HG03432 (cell line): ENCODE data around the gene ENTPD5.
"Not testable (repeated sequence)": the region's sequence is repeated elsewhere in the genome, so short reads cannot be mapped to it uniquely, and the experiment has no call there.

Experiments
- ATAC-seq: cut with Tn5 transposase; IDR thresholded peaks from one replicate; pipeline ENCODE4 v1.9.1; 2021; ENCODE audit warnings: mild to moderate bottlenecking, moderate library complexity; ENCODE audit not compliant: unreplicated experiment

ENTPD5 gene

DNA sequence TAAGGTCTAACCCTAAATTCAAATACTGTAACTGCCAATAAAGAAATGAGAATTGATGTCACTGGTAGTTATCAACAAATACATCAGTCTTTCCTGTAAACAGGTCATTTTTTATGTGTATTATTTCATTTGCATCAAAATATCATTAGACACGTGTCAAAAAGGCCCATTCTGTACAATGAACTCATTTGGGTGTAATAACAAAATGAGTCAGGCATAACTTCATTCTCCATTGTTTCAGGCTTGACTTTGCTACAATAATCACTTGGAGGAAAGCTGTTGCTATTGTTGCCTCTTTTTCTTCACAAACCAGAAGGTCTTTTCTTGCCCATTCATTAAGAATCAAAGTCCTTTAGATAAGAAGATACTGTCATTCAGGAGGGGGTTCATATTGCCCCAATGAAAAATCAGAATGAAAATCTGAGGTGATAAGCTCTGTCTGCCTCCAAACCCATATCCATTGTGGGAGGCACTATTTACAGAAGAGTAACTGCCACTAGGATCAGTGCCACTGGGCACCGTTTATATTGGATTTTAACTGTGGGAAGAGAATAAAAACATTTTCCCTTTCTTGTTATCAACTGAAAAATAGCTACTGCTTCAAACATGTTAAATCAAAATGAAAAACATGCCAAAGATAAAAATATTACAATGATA is 10.1 kb downstream of the ENTPD5 start:
- no peak for ATAC-seq

DNA sequence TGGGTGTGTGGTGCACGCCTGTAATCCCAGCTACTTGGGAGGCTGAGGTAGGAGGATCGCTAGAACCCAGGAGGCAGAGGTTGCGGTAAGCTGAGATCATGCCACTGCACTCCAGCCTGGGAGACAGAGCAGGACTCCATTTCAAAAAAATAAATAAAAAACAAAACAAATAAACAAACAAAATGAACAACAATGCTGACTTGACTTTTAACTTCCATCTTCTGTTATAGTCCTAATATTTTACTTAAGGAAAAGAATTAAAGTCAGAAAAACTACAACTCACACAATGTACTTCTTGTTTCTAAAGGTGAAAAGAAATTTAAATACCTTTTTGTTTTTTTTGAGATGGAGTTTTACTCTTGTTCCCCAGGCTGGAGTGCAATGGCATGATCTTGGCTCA is 13.4 kb downstream of the ENTPD5 start:
- not testable (repeated sequence) for ATAC-seq

DNA sequence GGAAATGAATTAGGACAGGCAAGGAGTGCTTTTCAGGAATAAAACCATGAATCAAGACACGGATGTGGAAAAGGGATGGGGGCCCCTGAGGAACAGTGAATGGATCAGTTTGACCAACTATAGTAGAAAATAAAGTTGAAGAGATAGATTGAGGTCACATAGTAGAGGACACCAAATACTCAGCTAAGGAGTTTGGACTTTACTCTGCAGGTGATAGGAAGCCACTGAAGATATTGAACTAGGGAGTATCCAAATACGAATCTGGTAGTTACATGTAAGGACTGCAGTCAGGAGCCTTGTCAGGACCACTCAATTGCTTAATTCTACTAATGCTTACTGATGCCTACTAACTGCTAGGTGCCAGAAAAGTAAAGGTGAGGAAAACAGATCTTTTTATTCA is 20.4 kb downstream of the ENTPD5 start:
- no peak for ATAC-seq

DNA sequence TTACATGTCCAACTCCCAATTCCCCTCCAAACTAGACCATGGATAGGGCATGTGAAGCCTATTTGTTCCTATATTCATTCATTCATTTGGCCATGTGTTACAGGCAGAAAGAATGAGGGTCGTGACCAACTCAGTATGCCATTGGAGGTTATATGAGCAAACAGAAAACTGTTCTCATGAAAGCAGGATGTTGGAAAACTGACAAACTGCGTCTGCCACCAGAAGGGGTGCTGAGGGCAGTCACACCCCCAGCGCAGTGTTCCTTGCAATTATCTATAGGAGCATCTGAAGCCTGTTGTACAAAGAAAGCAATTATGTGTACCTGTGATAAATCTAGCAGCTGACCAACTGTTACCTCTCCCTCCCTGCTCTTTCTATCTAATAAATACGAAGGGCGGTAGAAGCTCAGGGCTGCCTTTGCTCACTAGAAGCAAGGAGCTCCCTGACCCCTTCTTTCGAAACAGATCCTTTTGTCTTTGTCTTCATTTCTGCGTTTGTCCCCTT is 21.1 kb downstream of the ENTPD5 start:
- no peak for ATAC-seq

DNA sequence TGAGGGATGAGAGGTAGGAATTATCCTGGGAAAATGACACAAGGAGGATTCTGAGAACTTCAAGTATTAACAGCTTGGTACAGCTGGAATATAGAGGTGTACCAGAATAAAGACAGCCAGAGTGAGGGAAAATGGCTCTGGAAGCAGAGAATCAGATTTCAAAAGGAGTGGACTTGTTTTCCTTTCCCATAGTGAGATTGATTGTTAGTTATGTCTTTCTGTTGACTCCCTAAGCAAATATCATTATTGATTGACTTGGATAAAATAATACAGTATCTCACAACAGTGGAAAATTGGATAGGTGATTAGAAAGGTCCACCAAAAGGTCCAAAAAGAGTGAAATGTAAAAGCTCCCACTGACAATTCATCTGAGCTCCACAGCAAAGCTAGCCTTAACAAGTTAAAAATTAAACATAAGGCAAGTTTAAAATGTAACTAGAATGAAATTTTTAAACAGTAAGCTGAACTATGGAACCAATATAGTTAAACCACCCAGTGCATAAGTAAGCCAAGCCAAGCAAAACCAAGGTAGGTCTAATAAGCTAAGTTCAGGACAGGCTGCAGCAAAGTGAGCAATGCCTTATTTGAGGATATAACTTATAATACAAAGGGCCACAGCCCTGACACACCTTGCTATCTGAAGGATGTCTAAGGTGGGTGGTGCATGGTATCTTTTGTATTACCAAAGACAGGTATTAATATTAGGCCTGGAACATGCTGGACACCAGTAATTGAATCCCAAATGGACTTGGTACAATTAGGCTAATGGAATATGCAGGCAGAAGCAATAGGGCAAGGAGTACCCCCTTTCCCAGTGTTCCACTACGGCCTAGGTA is 21.8 kb downstream of the ENTPD5 start:
- ATAC-seq, result no peak

DNA sequence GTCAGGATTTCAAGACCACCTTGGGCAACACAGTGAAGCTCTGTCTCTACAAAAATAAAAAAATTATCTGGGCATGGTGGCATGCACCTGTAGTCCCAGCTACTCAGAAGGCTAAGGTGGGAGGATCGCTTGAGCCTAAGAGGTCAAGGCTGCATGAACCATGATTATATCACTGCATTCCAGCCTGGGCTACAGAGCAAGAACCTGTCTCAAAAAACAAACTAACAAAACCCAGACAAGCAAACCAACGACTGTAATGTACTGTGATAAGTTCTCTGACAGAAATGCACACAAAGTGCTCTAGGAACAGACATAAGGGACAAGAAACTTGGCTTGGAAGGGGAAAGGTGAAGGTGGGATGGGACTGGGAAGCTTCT is 22.4 kb downstream of the ENTPD5 start:
- no peak for ATAC-seq

DNA sequence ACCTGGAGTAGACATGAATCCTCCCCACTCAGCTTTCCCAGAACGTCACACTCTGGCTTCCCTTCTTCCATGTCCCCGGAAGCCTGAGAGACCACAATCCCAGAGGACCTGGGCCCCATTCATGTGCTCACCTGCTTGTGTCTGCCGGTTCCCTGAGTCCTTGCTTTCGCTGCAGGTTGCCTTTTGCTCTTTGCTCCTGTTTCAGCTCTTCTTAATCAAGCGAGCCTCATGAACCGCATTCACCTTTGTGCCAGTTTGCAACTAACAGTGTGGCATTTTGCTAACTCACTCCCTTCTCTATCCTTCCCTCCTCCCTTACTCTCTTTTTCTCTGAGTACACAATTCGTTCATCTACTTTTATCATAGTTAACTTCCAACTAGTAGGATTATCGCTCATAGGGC is 23.1 kb downstream of the ENTPD5 start:
- no peak for ATAC-seq

DNA sequence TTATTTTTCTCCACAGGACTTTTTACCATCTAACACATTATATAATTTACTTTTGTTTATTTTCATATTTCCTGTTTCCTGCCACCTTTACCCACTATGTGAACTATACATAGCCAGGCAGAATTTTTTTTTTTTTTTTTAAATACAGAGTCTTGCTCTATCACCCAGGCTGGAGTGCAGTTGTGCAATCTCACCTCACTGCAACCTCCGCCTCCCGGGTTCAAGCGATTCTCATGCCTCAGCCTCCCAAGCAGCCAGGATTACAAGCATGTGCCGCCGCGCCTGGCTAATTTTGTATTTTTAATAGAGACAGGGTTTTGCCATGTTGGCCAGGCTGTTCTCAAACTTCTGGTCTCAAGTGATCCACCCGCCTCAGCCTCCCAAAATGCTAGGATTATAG is 24.2 kb downstream of the ENTPD5 start:
- not testable (repeated sequence) for ATAC-seq

DNA sequence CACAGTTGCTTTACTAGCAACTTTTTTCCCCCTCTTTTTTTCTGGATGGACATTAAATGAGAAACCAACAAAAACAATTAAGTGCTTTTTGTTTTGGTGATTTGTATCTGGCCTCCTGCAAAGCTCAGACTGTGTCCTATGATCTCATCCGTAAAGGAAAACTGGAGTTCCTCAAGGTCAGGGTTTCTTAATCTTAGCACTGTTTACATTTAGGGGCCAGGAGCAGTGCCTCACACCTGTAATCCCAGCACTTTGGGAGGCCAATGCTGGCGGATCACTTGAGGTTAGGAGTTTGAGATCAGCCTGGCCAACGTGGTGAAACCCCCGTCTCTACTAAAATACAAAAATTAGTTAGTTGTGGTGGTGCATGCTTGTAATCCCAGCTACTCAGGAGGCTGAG is 28.0 kb downstream of the ENTPD5 start:
- ATAC-seq, result no peak

DNA sequence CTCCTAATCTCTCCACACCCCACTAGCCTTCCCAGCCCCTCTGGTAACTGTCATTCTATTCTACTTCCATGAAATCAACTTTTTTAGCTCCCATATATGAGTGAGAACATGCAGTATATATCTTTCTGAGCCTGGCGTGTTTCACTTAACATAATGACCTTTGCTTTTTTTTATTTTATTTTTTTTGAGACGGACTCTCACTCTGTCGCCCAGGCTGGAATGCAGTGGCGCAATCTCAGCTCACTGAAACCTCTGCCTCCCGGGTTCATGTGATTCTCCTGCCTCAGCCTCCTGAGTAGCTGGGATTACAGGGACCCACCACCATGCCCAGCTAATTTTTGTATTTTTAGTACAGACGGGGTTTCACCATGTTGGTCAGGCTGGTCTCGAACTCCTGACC is 30.4 kb downstream of the ENTPD5 start:
- ATAC-seq, result not testable (repeated sequence)

DNA sequence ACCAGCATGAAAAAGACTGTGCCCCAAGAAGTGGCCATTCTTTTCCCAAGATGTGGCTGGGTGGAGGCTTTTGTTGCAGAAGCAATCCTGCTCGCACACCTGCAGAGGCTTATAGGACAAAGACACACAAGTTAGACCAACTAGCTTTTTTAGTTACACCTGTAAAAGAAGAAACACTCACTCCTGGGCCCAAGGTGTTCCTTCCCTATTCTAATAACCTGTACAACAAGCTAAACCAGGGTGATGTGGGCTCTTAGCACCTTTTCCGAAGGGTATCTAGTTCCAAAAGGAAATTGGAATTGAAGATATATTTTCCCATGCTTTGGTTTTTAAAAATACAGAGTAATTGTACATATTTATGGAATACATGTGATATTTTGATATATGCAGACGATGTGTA is 31.0 kb downstream of the ENTPD5 start:
- ATAC-seq, result no peak

DNA sequence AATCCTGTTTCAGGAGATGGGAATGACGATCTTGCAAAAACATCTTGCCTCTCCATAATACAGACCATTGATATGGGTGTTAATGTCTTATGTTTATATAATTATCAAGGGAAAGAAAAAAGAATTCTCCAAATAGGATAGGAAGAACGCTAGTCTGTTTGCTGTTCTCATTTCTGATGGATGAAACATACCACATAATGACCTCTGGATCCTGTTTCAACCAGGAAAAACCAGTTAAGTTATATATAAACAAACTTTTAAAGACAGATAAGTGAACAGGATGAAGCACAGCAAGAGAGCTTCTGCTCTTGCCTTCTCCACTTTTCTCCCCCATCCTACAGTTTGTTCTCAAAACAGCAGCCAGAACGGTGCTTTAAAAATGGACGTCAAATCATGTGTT is 41.2 kb downstream of the ENTPD5 start:
- no peak for ATAC-seq

DNA sequence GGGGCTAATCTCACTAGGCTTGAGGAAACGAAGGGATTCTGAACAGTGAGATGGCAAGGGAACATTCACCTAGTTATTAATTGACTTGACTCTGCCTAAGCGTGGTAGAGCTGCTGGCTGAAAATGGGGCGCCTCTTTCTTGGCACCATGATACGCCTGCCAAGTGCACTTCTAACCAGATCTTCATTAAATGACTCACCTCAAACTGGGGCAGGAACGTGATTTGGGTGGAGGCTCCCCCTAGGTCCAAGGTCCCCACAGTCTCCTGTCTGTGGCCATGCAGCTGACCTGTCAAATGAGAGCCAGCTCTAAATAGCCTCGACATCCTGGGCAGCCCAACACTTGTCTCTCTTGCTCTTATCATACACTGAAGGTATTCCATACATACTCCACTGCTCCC is 43.0 kb downstream of the ENTPD5 start:
- no peak for ATAC-seq

DNA sequence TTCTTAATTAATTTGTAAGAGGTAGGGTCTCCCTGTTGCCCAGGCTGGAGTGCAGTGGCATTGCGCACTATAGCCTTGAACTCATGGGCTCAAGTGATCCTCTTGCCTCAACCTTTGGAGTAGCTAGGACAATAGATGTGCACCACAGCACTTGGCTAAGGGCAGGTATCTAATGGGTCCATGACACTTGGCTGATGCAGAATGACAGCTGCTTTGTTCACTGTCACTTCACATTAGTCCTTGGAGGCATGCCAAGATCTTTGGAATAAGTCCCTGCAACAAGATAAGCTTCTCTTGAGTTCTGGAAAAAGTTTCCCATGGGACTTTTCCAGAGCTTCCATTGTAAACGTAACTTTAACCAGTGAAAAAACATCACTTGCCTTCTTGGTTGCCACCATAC is 45.6 kb downstream of the ENTPD5 start:
- no peak for ATAC-seq

DNA sequence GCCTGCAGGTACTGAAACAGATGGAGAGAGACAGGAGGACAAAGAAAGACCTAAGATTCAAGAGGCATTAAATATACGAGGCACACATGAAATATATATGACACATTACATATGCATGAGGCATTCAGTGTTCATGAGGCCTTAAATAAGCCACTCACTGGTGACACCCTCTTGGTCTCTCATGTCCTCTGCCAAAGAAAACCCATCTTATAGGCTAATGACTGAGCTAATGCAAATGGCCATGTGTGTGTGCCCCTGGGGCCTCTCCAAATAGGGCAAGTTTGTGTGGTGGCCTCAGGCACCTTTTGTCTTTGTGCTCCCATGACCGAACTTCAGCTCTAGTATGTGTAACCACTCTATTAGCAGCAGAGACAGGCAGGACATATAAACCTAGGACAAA is 50.2 kb downstream of the ENTPD5 start:
- no peak for ATAC-seq

DNA sequence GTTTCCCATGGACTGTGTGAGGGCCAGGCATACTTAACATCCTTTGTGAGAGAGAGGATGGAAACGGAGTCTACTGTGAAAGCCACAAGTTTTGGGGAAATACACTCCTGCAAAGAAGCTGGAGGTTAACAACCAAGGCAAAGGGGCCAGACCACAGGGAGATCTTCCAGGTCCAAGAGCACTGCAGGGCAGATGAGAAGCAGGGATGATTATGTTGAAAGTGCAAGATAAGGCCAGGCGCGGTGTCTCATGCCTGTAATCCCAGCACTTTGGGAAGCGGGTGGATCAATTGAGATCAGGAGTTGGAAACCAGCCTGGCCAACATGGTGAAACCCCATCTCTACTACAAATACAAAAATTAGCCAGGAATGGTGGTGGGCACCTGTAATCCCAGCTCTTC is 53.9 kb downstream of the ENTPD5 start:
- no peak for ATAC-seq

DNA sequence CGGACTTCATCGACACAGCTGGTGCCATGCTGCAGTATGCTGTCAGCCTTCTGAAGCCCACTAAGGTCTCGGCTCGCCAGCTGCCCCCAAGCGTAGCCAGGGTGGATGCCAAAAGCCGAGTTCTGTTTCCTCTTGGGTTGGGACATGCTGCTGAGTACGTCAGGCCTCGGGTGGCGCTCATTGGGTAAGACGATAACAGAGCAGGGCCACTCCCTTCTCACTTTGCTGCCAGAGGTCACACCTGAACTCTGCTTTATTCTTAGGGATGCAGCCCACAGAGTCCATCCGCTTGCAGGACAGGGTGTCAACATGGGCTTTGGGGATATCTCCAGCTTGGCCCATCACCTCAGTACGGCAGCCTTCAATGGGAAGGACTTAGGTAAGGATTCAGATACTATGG is 57.9 kb downstream of the ENTPD5 start:
- no peak for ATAC-seq

DNA sequence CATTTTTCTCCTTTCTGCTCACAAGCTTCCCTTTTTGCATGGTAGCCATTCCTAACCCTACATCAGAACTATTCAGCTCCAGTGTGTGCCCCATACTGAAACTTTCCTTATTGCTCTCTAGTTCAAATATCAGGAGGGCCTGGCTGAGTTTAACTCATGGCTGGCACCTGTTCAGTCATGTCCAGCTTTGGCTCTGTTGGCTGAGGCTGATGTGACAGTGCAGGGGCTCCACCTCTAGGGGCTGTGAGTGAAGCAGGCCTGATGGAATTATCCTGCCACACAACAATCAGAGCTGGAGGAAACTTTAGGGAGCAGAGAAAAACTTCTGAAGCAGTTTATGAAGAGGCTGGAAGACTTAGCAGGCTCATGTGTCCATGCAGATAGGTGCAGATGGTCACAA is 60.5 kb downstream of the ENTPD5 start:
- ATAC-seq, result no peak

DNA sequence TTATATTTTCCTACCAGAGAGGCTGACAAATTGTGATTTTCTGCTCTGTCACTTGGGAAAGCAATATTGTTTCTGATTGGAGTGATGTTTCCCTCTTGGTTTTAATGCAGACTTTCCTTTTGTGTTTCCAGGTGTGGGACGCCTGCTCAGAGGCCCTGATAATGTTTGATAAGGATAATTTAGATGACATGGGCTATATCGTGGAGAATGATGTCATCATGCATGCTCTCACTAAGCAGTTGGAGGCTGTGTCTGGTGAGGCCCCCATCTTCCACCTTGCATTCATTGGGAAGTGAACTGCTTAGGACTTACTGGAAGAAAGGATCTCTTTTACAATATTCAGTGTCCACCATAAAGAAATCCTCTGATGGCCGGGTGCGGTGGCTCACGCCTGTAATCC is 63.4 kb downstream of the ENTPD5 start:
- no peak for ATAC-seq

DNA sequence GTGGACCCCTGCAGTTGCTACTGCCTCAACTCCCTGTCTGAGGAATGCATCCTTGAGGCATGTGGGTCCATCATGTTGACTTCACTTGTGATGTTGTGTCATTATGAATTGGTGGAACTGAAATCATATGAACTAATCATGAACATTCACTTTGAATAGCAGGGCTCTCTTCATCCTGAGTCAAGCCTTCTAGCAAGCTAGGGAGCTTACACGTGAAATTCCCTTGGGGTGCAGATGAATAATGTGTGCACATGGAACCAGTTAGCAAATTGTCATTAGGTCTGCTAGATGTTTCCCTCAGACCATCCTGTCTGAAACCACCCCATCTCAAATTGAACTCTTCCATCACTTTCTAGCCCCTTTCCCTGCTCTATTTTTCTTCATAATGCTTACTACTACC is 65.4 kb downstream of the ENTPD5 start:
- ATAC-seq, result no peak

DNA sequence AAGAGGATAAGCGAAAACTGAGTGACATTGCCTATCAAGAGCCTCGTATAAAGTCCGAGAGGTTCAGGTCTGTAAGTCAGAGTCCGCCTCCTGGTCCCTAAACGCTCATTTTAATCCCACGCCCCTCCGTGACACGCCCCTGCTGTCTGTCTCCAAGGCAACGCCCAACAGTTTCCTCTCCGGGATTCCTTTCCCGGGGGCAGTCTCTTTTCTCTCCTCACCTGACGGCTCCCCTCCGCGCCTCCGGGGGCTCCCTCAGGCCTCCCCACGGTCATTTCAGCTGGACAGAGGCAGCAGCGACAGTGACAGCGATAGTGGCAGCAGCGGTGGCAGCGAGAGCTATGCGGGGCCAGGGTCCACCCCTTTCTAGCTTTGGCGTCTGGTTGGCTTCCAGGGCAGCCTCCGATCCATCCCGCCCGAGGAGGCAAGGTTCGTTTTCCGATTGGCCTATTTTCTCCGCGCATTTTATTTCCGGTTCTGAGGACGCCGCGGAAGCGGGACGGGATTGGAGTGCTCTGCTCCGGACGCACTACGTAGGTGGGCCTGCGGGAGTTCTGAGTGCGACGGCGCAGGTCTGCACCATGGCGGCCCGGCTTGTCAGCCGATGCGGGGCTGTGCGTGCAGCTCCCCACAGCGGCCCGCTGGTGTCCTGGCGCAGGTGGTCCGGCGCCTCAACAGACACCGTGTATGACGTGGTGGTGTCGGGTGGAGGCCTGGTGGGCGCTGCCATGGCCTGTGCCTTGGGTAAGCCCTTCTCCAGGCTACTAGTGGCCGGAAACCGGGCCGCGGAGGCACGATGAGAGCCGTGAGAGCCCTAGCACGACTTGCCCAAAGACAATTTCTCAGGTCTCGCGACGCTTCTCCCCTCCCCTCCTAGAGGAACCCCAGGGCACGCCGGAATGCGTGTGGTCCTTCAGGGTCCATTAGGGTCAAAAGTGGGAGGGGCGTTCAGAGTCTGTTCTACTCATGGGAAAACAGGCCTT is 69.0 kb downstream of the ENTPD5 start, which contains the start of the genes COQ6 and FAM161B:
COQ6 (plus strand) TSS at position 551 of the 983 bp plus-strand sequence; CDS start at position 582, 31 bp downstream.
FAM161B (minus strand) TSS at position 343 of the 983 bp plus-strand sequence; CDS start at position 275, 68 bp downstream.
- ATAC-seq, result peak; percentile 91
